Activated B cell treated with CpG ODN at 0.5 μM for 24 hours (primary cell): ENCODE measurements around the gene WDR70. TPM values are rescaled to one million over a fixed set of nuclear protein-coding genes. Genes with fewer than 3 reads are reported as not detected.

ENCODE experiments used
- ATAC-seq: fragments of 200-7000 bp; cut with Tn5 transposase; one replicate; pipeline ENCODE4 v1.10.0; 2021; ENCODE audit warnings: low read depth, mild to moderate bottlenecking, moderate library complexity
- CTCF ChIA-PET: fragments of 350-600 bp; sonication (Branson Sonifier 250); formaldehyde crosslinking; loops from one replicate; lab custom pipeline; 2021; ENCODE audit warnings: antibody characterized with exemption; lab: Charles Lee
- POLR2A ChIA-PET: fragments of 350-600 bp; sonication (Branson Sonifier 250); formaldehyde crosslinking; loops from one replicate; lab custom pipeline; 2021; ENCODE audit warnings: antibody characterized with exemption; lab: Charles Lee
- DNase-seq: peaks from one replicate; pipeline ENCODE4 v3.0.0; 2022
- H3K27ac Mint-ChIP-seq: one replicate; pipeline ENCODE4 v1.8.0; 2020; ENCODE audit warnings: mixed read lengths
- H3K27me3 Mint-ChIP-seq: one replicate; pipeline ENCODE4 v1.8.0; 2021; ENCODE audit warnings: mixed read lengths
- H3K36me3 Mint-ChIP-seq: one replicate; pipeline ENCODE4 v1.8.0; 2021; ENCODE audit warnings: low read depth, mixed read lengths
- H3K4me1 Mint-ChIP-seq: one replicate; pipeline ENCODE4 v1.8.0; 2021; ENCODE audit warnings: mixed read lengths
- H3K4me3 Mint-ChIP-seq: one replicate; pipeline ENCODE4 v1.8.0; 2020; ENCODE audit warnings: mild to moderate bottlenecking, mixed read lengths
- H3K9me3 Mint-ChIP-seq: one replicate; pipeline ENCODE4 v1.8.0; 2020; ENCODE audit warnings: mixed read lengths
- CTCF ChIP-seq: fragments of 200-600 bp; IDR thresholded peaks from one replicate; pipeline ENCODE4 v1.8.0; 2022; ENCODE audit warnings: antibody characterized with exemption, mild to moderate bottlenecking
- intact Hi-C: fragments of 100-400 bp; cut with micrococcal nuclease; formaldehyde crosslinking; loops from one replicate; pipeline ENCODE4 v1.15.1; 2024
- total RNA-seq: library from RNA; stranded (reverse); gene quantifications from 2 replicates; pipeline ENCODE4 v1.2.3, GENCODE V29; 2022

WDR70 gene
- total RNA-seq, 1 donor from 2014 or later = 58.6 TPM

GRCh38 chr5:37769108-37769507 is 390.0 kb downstream of the WDR70 start:
- no peak for ATAC-seq
- no peak overlapping the region for H3K4me3 Mint-ChIP-seq
- H3K27me3 Mint-ChIP-seq = peaks cover 4% of the 10 kb centered on the region
- no peak for DNase-seq
- no peaks in the 10 kb centered on the region for H3K4me1 Mint-ChIP-seq
- no peak overlapping the region for H3K27ac Mint-ChIP-seq
- intact Hi-C loops = no loop called here
- POLR2A ChIA-PET = no interaction called here
- TF ChIP-seq CTCF = no peak
- CTCF ChIA-PET = no interaction called here
- no peaks in the 10 kb centered on the region for H3K36me3 Mint-ChIP-seq
- H3K9me3 Mint-ChIP-seq = no peaks in the 10 kb centered on the region

DNA sequence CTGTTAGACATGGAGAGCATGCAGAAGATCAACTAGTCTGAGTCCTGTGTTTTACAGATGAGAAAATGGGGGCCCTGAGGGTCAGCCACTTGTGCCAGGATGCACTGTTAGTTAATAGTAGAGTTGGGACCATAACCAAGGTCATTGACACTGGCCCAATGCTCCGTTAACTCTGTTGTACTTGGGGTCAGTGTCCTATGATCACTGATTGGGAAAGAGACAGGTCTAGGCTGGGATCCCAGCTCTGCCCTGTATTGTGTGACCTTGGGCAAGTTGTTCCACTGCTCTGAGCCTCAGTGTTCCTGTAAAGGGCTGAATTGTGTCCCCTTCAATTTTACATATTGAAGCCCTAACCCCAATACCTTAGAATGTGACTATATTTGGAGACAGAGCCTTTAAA is 390.7 kb downstream of the WDR70 start:
- CTCF ChIA-PET = no interaction called here

GRCh38 chr5:37770786-37771185 is 391.7 kb downstream of the WDR70 start:
- POLR2A ChIA-PET = no interaction called here
- Mint-ChIP-seq H3K4me1 (no peaks in the 10 kb centered on the region), H3K4me3 (no peak overlapping the region), H3K27me3 (peaks cover 4% of the 10 kb centered on the region), H3K9me3 (peaks cover 3% of the 10 kb centered on the region), H3K36me3 (no peaks in the 10 kb centered on the region), H3K27ac (no peak overlapping the region)
- CTCF ChIA-PET = no interaction called here
- no peak for TF ChIP-seq CTCF
- intact Hi-C loops = no loop called here
- DNase-seq (no peak), ATAC-seq (no peak)

More for the DNA sequence above, 390.7 kb downstream of the WDR70 start:
- no peak overlapping the region for H3K27ac Mint-ChIP-seq
- H3K4me3 Mint-ChIP-seq = no peak overlapping the region
- H3K9me3 Mint-ChIP-seq = no peaks in the 10 kb centered on the region
- DNase-seq (no peak), ATAC-seq (no peak)
- peaks cover 4% of the 10 kb centered on the region for H3K27me3 Mint-ChIP-seq
- no peak for TF ChIP-seq CTCF
- H3K36me3 Mint-ChIP-seq = no peaks in the 10 kb centered on the region
- no peaks in the 10 kb centered on the region for H3K4me1 Mint-ChIP-seq
- intact Hi-C loops = no loop called here
- POLR2A ChIA-PET = no interaction called here

DNA sequence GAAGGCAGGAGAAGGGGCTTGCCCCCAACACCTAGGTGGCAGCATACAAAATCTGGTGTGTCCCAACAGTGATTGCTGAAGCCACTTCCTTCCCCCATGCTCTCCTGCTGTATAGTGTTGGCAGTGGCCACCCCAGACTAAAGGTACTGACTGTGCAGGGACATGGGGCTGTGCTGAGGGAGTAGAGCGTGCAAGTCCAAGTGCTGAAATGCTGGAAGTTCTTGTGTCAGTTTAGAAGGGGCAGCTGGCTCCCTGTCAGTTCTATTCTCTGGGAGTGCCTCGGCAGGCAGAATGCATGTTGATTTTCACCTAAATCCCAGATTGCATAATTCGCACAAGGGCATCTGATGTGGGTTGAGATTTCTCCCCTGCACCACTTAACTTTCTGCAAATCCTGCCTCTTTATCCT is 392.1 kb downstream of the WDR70 start:
- H3K27ac Mint-ChIP-seq = no peak overlapping the region
- no peak overlapping the region for H3K4me3 Mint-ChIP-seq
- no peak for TF ChIP-seq CTCF
- no peaks in the 10 kb centered on the region for H3K36me3 Mint-ChIP-seq
- ATAC-seq = no peak
- intact Hi-C loops = no loop called here
- peaks cover 4% of the 10 kb centered on the region for H3K27me3 Mint-ChIP-seq
- ChIA-PET CTCF (no interaction called here), POLR2A (no interaction called here)
- no peak for DNase-seq
- H3K9me3 Mint-ChIP-seq = peaks cover 5% of the 10 kb centered on the region
- H3K4me1 Mint-ChIP-seq = no peaks in the 10 kb centered on the region

DNA sequence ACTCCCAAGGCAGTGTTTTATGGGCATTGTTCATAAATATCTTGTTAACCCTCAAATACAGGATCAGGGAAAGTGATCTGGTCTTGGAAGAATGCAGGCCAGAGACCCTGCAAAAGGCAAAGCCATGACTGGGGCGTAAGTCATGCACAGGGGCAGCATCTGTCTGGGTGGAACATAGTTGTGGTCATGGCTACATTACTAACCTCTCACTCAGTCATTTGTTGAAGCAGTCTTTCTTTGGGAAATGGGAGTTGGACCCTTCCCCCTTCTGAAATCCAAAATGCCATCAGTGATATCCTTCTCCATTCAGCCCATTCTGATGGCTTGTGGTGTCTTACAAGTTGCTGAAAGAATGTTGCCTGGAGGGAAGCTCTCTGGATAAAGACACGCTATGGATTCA is 392.6 kb downstream of the WDR70 start:
- peaks cover 4% of the 10 kb centered on the region for H3K27me3 Mint-ChIP-seq
- intact Hi-C loops = no loop called here
- DNase-seq (no peak), ATAC-seq (no peak)
- ChIA-PET POLR2A (no interaction called here), CTCF (no interaction called here)
- TF ChIP-seq CTCF = no peak
- no peaks in the 10 kb centered on the region for H3K4me1 Mint-ChIP-seq
- no peak overlapping the region for H3K27ac Mint-ChIP-seq
- no peaks in the 10 kb centered on the region for H3K36me3 Mint-ChIP-seq
- no peak overlapping the region for H3K4me3 Mint-ChIP-seq
- H3K9me3 Mint-ChIP-seq = peaks cover 5% of the 10 kb centered on the region
